ENCODE results near the gene POPDC2. TPM values are rescaled to one million over a fixed set of nuclear protein-coding genes. Genes with fewer than 3 reads are reported as not detected.
A peak's percentile ranks its signal among the peaks of the same experiment; 100 is the strongest.

POPDC2 gene
- total and polyA plus RNA-seq, 10 of the 15 experiments (the other 5 are each of a cell fraction or from before 2014, with no cell fraction given), result 1.8 to 12.7 (median 3.5) TPM

DNA sequence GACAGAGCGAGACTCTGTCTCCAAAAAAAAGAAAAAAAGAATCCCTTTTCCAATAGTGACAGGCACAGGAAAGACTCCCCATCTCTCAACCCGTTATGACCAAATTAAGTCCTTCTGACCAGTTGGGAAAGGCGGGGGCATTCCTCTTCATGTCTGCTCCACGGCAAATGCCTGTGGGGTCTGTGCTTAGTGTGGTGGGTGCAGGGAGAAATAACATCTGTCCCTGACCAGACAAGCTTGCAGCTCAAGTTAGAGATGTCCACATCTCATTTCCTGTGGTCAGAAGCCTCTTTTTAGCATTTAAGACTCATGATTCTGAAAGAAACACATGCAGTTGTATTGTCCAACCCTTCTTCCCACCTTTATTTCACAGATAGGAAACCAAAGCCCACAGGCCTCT lies 46.5 kb downstream of the POPDC2 start:
- DNase-seq (ENCODE audit: low read depth, low spot score), result no peak
- no peak for FAIRE-seq
- H3K79me2 ChIP-seq (ENCODE audit: control insufficient read depth, insufficient read depth, low read length), result no peaks in the 10 kb centered on the region
- POLR2A ChIA-PET, result interaction anchor here (0.6 to 2.0 kb wide), 3 partner anchors 34 to 120 kb away, joined by 3 to 4 read pairs (median 3); no protein-coding TSS in a partner anchor
- H3K9ac ChIP-seq (ENCODE audit: control insufficient read depth, insufficient read depth, low read length), result no peak overlapping the region
- H4K20me1 ChIP-seq (ENCODE audit: control insufficient read depth, insufficient read depth), result no peaks in the 10 kb centered on the region
- 42% methylated on average over 3 of the region's 4 CpGs for WGBS (ENCODE audit: insufficient coverage, insufficient replicate concordance, low lambda C conversion rate, missing lambda C conversion rate)
- no peak overlapping the region for H2AFZ ChIP-seq (ENCODE audit: control insufficient read depth, low read depth, low read length)
- no peaks in the 10 kb centered on the region for H3K27me3 ChIP-seq (replicated peaks in 1 of 2; ENCODE audit: control insufficient read depth in 2 of 2, insufficient read depth in 2 of 2, low read length in 1 of 2)
- BruUV-seq (replicated peaks), result no TSS peak
- no peak for ATAC-seq
- RAD21 ChIA-PET (ENCODE audit: unreplicated experiment), result interaction anchor here (0.7 kb wide), 1 partner anchor 62 kb away, joined by 4 read pairs; no protein-coding TSS in a partner anchor
- no peak overlapping the region for H3K4me2 ChIP-seq (ENCODE audit: control insufficient read depth, insufficient read depth)
- CTCF ChIA-PET, result interaction anchor here (1.0 to 1.9 kb wide), 3 partner anchors 13 to 83 kb away, joined by 4 to 6 read pairs (median 4); no protein-coding TSS in a partner anchor
- H3K27ac ChIP-seq (ENCODE audit: control insufficient read depth, insufficient read depth), result no peak overlapping the region
- in situ Hi-C loops (cut with MboI) (no loop called here), intact Hi-C loops (cut with micrococcal nuclease; ENCODE audit: unreplicated experiment) (no loop called here)
- SMC1A ChIA-PET (ENCODE audit: uncharacterized antibody, unreplicated experiment), result no interaction called here
- no peak overlapping the region for H3K4me3 ChIP-seq
- H3K9me3 ChIP-seq (replicated peaks; ENCODE audit: control insufficient read depth, insufficient read depth, low read length), result no peaks in the 10 kb centered on the region; the same call in 2 of the 3 replicates
- peaks cover 0 to 5% of the 10 kb centered on the region in 2 experiments; a peak in 2 of 4 replicates for H3K36me3 ChIP-seq (ENCODE audit: control insufficient read depth in 2 of 2, insufficient read depth in 2 of 2, low read length in 1 of 2)
- H3K4me1 ChIP-seq (ENCODE audit: control insufficient read depth, insufficient read depth, low read length), result 0 out of 2 replicates have a peak, but pooled peaks cover 5% of the 10 kb centered on the region
- TF ChIP-seq POLR2AphosphoS2 (IDR thresholded peaks at IDR 0.05; ENCODE audit: low read depth, low read length) (no peak), FOXK2 (IDR thresholded peaks at IDR 0.05) (no peak), SIX5 (IDR thresholded peaks at IDR 0.05; ENCODE audit: low read depth, low read length, severe bottlenecking) (no peak), KDM1A (IDR thresholded peaks at IDR 0.05; ENCODE audit: borderline replicate concordance) (no peak), ZNF217 (IDR thresholded peaks at IDR 0.05) (no peak), RUNX3 (IDR thresholded peaks at IDR 0.05; ENCODE audit: low read length) (peak; percentile 58), CREB1 (IDR thresholded peaks at IDR 0.05; ENCODE audit: low read depth) (no peak), NR2C2 (IDR thresholded peaks at IDR 0.05; ENCODE audit: borderline replicate concordance, control insufficient read depth, insufficient read length, low read depth) (no peak), MXI1 (IDR thresholded peaks at IDR 0.05; ENCODE audit: low read depth, low read length) (no peak), IKZF1 (conservative IDR thresholded peaks at IDR 0.05) (no peak), ZNF24 (IDR thresholded peaks at IDR 0.05) (no peak), ZNF207 (IDR thresholded peaks at IDR 0.05; ENCODE audit: borderline replicate concordance) (no peak), NFYA (IDR thresholded peaks at IDR 0.05; ENCODE audit: borderline replicate concordance, low read depth, low read length) (no peak), FOXM1 (IDR thresholded peaks at IDR 0.05; ENCODE audit: low read depth, low read length) (no peak), CEBPB (IDR thresholded peaks at IDR 0.05; ENCODE audit: borderline replicate concordance in 1 of 2, low read depth in 2 of 2, low read length in 2 of 2) (no peak), POLR2A (IDR thresholded peaks at IDR 0.05; ENCODE audit: low read depth, low read length) (no peak), BCL11A (IDR thresholded peaks at IDR 0.05; ENCODE audit: low read depth, low read length) (no peak), SRF (IDR thresholded peaks at IDR 0.05; ENCODE audit: low read depth in 2 of 2, low read length in 2 of 2) (no peak)
- TF ChIP-seq, protein P1, sequence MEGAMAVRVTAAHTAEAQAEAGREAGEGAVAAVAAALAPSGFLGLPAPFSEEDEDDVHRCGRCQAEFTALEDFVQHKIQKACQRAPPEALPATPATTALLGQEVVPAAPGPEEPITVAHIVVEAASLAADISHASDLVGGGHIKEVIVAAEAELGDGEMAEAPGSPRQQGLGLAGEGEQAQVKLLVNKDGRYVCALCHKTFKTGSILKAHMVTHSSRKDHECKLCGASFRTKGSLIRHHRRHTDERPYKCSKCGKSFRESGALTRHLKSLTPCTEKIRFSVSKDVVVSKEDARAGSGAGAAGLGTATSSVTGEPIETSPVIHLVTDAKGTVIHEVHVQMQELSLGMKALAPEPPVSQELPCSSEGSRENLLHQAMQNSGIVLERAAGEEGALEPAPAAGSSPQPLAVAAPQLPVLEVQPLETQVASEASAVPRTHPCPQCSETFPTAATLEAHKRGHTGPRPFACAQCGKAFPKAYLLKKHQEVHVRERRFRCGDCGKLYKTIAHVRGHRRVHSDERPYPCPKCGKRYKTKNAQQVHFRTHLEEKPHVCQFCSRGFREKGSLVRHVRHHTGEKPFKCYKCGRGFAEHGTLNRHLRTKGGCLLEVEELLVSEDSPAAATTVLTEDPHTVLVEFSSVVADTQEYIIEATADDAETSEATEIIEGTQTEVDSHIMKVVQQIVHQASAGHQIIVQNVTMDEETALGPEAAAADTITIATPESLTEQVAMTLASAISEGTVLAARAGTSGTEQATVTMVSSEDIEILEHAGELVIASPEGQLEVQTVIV (IDR thresholded peaks at IDR 0.05; ENCODE audit: borderline replicate concordance, partially characterized antibody), result no peak
- TF ChIP-seq, protein P2, sequence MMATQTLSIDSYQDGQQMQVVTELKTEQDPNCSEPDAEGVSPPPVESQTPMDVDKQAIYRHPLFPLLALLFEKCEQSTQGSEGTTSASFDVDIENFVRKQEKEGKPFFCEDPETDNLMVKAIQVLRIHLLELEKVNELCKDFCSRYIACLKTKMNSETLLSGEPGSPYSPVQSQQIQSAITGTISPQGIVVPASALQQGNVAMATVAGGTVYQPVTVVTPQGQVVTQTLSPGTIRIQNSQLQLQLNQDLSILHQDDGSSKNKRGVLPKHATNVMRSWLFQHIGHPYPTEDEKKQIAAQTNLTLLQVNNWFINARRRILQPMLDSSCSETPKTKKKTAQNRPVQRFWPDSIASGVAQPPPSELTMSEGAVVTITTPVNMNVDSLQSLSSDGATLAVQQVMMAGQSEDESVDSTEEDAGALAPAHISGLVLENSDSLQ (IDR thresholded peaks at IDR 0.05), result no peak
- TF ChIP-seq, protein P3, sequence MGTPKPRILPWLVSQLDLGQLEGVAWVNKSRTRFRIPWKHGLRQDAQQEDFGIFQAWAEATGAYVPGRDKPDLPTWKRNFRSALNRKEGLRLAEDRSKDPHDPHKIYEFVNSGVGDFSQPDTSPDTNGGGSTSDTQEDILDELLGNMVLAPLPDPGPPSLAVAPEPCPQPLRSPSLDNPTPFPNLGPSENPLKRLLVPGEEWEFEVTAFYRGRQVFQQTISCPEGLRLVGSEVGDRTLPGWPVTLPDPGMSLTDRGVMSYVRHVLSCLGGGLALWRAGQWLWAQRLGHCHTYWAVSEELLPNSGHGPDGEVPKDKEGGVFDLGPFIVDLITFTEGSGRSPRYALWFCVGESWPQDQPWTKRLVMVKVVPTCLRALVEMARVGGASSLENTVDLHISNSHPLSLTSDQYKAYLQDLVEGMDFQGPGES (IDR thresholded peaks at IDR 0.05), result no peak
